Astrocyte (in vitro differentiated cells and primary cell): Measurements from ENCODE around the gene IFNE.

ENCODE experiments used
- EZH2 ChIP-seq: IDR thresholded peaks from 2 replicates; pipeline ENCODE4 v1.6.1; 2012; ENCODE audit warnings: mild to moderate bottlenecking, low read length, inconsistent platforms; ENCODE audit not compliant: insufficient read depth
- TF ChIP-seq, protein P1 (sequence below): IDR thresholded peaks from 2 replicates; pipeline ENCODE4 v1.5.1; 2011; ENCODE audit warnings: low read depth, mild to moderate bottlenecking, inconsistent platforms, low read length, moderate library complexity; ENCODE audit not compliant: insufficient read depth

- no peak for TF ChIP-seq EZH2
- TF ChIP-seq, protein P1, sequence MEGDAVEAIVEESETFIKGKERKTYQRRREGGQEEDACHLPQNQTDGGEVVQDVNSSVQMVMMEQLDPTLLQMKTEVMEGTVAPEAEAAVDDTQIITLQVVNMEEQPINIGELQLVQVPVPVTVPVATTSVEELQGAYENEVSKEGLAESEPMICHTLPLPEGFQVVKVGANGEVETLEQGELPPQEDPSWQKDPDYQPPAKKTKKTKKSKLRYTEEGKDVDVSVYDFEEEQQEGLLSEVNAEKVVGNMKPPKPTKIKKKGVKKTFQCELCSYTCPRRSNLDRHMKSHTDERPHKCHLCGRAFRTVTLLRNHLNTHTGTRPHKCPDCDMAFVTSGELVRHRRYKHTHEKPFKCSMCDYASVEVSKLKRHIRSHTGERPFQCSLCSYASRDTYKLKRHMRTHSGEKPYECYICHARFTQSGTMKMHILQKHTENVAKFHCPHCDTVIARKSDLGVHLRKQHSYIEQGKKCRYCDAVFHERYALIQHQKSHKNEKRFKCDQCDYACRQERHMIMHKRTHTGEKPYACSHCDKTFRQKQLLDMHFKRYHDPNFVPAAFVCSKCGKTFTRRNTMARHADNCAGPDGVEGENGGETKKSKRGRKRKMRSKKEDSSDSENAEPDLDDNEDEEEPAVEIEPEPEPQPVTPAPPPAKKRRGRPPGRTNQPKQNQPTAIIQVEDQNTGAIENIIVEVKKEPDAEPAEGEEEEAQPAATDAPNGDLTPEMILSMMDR, result no peak
Measured at GRCh38 chr9:21473236-21473635, 8.9 kb downstream of the IFNE start.
